Stimulated activated CD8-positive, alpha-beta memory T cell treated with anti-CD3 and anti-CD28 coated beads, Interleukin-4, amount 100 ng/mL, for 1 hour (primary cell): ENCODE measurements around the gene LIMA1.
"Not testable (repeated sequence)": the region's sequence is repeated elsewhere in the genome, so short reads cannot be mapped to it uniquely, and the experiment has no call there.

Experiments used
- DNase-seq, 2 donors: peaks; one replicate each; pipeline ENCODE4 v3.0.0-alpha.2; 2020; ENCODE audit warnings: low read depth in 2 of 2, low spot score in 1 of 2

Gene LIMA1

GRCh38 chr12:50248883-50249282, 34.4 kb downstream of the LIMA1 start:
- no peak for DNase-seq

DNA sequence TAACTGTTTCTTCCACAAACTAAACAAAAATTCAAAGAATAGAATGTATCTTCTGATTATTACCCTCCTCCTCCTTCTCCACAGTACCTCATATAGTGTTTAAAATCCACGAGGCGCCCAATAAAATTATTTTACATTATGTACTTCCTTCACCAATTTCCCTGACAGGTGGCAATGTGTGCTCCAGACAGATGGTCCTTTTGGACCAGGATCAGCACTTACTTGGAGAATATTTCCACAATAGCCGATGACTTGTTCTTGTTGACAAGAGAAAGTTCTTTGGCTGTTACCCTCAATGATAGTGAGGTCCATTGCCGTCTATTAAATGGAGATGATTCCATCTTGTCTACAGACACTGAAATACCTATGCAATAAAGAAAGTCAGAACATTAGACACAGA, 34.9 kb downstream of the LIMA1 start:
- DNase-seq: no peak

DNA sequence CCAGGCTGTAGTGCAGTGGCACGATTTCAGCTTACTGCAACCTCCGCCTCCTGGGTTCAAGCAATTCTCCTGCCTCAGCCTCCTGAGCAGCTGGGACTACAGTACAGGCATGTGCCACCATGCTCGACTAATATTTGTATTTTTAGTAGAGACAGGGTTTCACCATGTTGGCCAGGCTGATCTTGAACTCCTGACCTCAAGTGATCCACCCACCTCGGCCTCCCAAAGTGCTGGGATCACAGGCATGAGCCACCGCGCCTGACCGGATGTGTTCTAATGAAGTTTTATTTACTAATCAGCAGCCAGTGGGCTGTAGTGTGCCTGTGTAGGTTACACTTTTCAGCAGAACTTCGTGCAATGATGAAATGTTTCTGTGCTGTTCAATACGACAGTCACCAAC, 35.7 kb downstream of the LIMA1 start:
- not testable (repeated sequence) for DNase-seq

DNA sequence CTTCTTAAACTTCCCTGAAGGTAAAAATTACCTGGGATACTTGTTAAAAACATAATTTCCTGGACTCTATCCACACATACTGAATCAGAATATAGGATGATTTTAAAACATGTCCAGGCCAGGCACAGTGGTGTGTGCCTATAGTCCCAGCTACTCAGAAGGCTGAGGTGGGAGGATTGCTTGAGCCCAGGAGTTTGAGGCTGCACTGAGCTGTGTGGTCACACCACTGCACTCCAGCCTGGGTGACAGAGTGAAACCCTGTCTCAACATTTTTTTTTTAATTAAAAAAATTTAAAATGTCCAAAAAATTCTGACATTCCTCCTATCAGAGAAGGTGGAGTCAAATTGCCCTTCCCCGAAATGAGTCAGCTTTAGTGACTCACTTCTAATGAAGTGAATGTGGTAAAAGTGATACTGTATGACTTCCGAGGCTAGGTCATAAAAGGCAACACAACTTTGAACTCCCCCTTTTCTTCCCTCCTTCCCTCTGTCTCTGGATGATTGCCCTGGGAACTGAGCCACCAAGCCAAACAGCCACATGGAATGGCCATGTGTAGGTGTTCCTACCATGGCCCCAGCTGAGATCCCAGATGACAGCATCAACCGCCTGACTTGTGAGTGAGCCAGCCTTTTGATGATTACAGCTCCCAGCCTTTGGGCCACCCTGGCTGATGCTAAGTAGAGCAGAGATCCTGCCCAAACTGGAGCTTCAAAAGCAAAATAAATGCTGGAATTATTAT, 36.3 kb downstream of the LIMA1 start:
- DNase-seq: no peak

GRCh38 chr12:50246197-50246865, 37.0 kb downstream of the LIMA1 start:
- DNase-seq: no peak

- DNase-seq: no peak
Observed at GRCh38 chr12:50243507-50243906, 39.8 kb downstream of the LIMA1 start.

GRCh38 chr12:50242751-50243191, 40.5 kb downstream of the LIMA1 start:
- no peak for DNase-seq

DNA sequence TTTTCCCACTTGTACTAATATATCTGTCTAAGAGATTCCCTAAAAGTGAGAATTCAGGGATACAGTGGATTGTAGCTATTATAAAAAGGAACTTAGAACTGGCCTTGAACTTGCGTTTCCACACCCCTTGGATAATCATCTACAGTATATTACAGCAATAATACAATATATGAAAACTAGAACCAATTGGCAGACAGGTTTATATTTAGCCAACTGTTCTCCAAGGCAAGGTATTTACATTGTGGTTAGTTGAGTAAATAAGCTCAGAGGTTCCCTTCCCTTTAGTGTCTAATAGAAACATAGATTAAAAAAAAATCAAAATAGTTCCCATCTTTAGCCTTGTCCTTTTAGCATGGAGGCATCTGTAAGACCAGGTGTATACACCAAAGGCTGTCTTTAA, 42.1 kb downstream of the LIMA1 start:
- DNase-seq: no peak

DNA sequence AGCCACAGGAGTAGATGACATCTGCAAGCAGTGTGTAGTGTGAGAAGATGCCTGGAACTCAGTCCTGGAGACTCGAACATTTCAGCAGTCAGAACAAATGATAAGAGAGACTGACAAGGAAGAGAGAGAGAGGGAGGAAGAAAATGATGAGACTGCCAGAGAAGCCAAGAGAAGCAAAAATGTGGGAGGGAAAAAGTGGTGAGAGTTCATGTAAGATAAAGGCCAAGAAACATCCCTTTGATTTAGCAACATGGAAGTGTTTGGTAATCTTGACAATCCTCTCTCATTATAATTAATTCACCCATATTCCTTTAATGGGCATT, 42.6 kb downstream of the LIMA1 start:
- DNase-seq: no peak

- no peak for DNase-seq
Observed at GRCh38 chr12:50240096-50240791, 43.1 kb downstream of the LIMA1 start.

DNA sequence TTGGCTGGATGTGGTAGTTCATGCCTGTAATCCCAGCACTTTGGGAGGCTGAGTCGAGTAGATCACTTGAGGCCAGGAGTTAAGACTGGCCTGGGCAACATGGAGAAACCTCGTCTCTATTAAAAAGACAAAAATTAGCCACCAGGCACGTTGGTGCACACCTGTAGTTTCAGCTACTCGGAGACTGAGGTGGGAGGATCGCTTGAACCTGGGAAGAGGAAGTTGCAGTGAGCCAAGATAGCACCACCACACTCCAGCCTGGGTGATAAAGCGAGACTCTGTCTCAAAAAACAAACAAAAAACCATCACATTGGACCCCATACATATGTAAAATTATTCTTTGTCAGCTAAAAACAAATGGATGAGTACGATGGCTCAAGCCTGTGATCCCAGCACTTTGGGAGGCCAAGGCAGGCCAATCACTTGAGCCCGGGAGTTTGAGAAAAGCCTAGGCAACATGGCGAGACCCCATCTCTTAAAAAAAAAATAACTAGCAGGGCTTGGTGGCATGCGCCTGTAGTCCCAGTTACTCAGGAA, 43.9 kb downstream of the LIMA1 start:
- DNase-seq: no peak

DNA sequence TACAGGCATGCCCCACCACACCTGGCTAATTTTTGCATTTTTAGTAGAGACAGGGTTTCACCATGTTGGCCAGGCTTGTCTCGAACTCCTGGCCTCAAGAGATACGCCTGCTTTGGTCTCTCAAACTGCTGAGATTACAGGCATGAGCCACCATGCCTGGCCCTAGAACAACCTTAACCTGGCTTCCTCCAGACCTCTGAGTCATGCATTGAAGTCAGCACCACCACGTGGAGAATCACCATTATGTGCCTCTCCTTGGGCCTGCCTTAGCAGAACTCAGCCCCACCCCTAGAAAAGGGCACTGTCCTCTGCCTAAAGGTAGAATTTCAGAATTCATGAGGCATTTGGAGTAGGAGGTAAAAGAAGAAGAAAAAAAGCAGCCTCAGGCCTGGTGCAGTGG, 49.0 kb downstream of the LIMA1 start:
- no peak for DNase-seq

GRCh38 chr12:50232771-50233209, 50.5 kb downstream of the LIMA1 start:
- DNase-seq: no peak

DNA sequence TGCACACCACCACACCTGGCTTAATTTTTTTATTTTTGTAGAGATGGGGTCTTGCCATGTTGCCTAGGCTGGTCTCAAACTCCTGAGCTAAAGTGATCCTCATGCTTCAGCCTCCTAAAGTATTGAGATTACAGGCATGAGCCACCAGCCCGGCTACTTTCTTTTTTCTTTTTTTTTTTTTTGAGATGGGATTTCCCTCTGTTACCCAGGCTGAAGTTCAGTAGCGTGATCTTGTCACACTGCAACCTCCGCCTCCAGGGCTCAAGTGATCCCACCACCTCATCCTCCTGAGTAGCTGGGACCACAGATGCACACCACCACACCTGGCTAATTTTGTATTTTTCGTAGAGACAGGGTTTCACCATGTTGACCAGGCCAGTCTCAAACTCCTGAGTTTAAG, 51.1 kb downstream of the LIMA1 start:
- no peak for DNase-seq

GRCh38 chr12:50231346-50231745, 52.0 kb downstream of the LIMA1 start:
- DNase-seq: no peak

GRCh38 chr12:50230217-50230616, 53.1 kb downstream of the LIMA1 start:
- DNase-seq: no peak

GRCh38 chr12:50224026-50224692, 59.2 kb downstream of the LIMA1 start:
- DNase-seq: no peak

- no peak for DNase-seq
Observed at GRCh38 chr12:50222275-50222783, 61.0 kb downstream of the LIMA1 start.

DNA sequence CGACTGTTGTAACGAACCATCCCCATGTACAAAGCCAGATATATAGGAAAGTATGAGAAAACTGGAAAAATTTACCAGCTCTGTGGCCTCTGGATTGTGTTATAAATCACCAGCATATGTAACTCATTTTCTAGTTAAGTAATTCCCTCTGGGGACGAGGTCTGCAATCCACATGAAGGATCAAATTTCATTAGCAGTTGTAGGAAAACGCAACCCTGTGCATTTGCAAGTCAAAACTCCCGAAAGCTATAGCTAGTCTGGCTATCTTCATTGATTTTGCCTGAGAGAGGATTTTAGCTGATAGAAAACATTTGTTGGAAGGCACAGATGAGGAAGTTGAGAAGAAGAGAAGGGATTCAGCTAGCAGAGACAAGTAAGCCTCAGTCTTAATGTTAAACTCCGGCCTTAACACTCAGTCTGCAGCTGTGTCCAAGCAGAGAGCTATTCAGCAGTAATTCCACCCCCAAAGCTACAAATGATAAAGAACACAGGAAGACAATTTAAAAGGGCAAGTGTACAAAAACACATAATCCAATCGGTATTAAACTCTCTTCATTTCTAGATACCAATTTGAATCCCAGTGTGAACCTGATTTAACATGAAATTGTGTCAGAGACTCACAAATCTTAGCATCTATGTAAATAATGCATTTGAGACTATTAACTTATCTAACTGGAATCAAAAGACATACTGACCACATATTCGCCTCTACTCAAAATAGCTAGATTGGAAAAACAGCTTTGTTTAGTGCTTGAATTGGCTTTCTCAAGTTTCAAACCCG, 61.9 kb downstream of the LIMA1 start:
- DNase-seq: no peak

GRCh38 chr12:50220363-50220995, 62.8 kb downstream of the LIMA1 start:
- DNase-seq: no peak
